GM12865 (cell line): Measurements from ENCODE around the gene HSD3B7.
A peak's percentile ranks its signal among the peaks of the same experiment; 100 is the strongest.

ENCODE experiments used
- DNase-seq: peaks from one replicate; pipeline ENCODE4 v3.0.0; 2010; ENCODE audit warnings: low read depth
- H3K4me3 ChIP-seq: 2 replicates; pipeline ENCODE4 v1.5.1; 2011; ENCODE audit warnings: mild to moderate bottlenecking, low read depth, low read length, control low read depth
- CTCF ChIP-seq: IDR thresholded peaks from 2 replicates; pipeline ENCODE4 v1.5.1; 2011; ENCODE audit warnings: low read length, control low read depth, low read depth, inconsistent platforms; ENCODE audit not compliant: insufficient read depth; ENCODE audit errors: missing control alignments

The HSD3B7 gene

GRCh38 chr16:30991052-30991451 lies 6.0 kb downstream of the HSD3B7 start:
- no peak overlapping the region for H3K4me3 ChIP-seq
- no peak for TF ChIP-seq CTCF
- DNase-seq, result no peak

GRCh38 chr16:30992276-30992780 lies 7.3 kb downstream of the HSD3B7 start:
- no peak for TF ChIP-seq CTCF
- no peak overlapping the region for H3K4me3 ChIP-seq
- DNase-seq, result no peak

- no peak for DNase-seq
- TF ChIP-seq CTCF, result no peak
Measured at GRCh38 chr16:30992931-30993816, 8.2 kb downstream of the HSD3B7 start.

GRCh38 chr16:30995927-30996323 lies 10.9 kb downstream of the HSD3B7 start:
- no peak for TF ChIP-seq CTCF
- H3K4me3 ChIP-seq, result peak overlapping the region; percentile 88
- no peak for DNase-seq

More at GRCh38 chr16:30992931-30993816, 8.2 kb downstream of the HSD3B7 start:
- H3K4me3 ChIP-seq, result no peak overlapping the region

- peak; percentile 49 for DNase-seq
- H3K4me3 ChIP-seq, result peak overlapping the region; percentile 88
- TF ChIP-seq CTCF, result no peak
Measured at GRCh38 chr16:30996324-30996984, 11.4 kb downstream of the HSD3B7 start.

GRCh38 chr16:30996985-30997724 lies 12.1 kb downstream of the HSD3B7 start:
- peak; percentile 93 for DNase-seq

More at GRCh38 chr16:30996985-30997724, 12.1 kb downstream of the HSD3B7 start:
- peak overlapping the region; percentile 88 for H3K4me3 ChIP-seq
- no peak for TF ChIP-seq CTCF
